ENCODE data around the gene SIRT1. TPM values are rescaled to one million over a fixed set of nuclear protein-coding genes. Genes with fewer than 3 reads are reported as not detected.

SIRT1 gene
- total and polyA plus RNA-seq, 9 of the 15 experiments (the other 6 are each of a cell fraction or from before 2014, with no cell fraction given): 7.8 to 25.8 (median 19.1) TPM

- H3K27me3 ChIP-seq (ENCODE audit: control insufficient read depth in 2 of 2, insufficient read depth in 2 of 2, low read length in 2 of 2): no peaks in the 10 kb centered on the region
- peaks cover 41% of the 10 kb centered on the region for H3K36me3 ChIP-seq (ENCODE audit: control insufficient read depth, insufficient read depth, low read length)
- H3K27ac ChIP-seq (ENCODE audit: extremely low read depth, low read depth, low read length): no peak overlapping the region
- DNase-seq (ENCODE audit: extremely low read depth in 1 of 4, low spot score in 3 of 4) (no peak), FAIRE-seq (no peak), ATAC-seq (no peak)
- in situ Hi-C loops (cut with MboI) (no loop called here), intact Hi-C loops (cut with micrococcal nuclease) (no loop called here)
- H3K4me3 ChIP-seq: no peak overlapping the region
- no peaks in the 10 kb centered on the region for H3K9me3 ChIP-seq (replicated peaks; ENCODE audit: control insufficient read depth, insufficient read depth, low read depth, low read length)
- no peak overlapping the region for H3K9ac ChIP-seq (ENCODE audit: insufficient read depth in 1 of 2, low read depth in 2 of 2, low read length in 2 of 2)
- ChIA-PET CTCF (ENCODE audit: low intra/inter-chr PET ratio) (no interaction called here), POLR2A (no interaction called here)
- no peak for TF ChIP-seq XRCC3 (IDR thresholded peaks at IDR 0.05)
- no peak for TF ChIP-seq USF1 (CRISPR knock-in tag; IDR thresholded peaks at IDR 0.05)
- no peak for TF ChIP-seq ZNF175 (CRISPR knock-in tag; IDR thresholded peaks at IDR 0.05; ENCODE audit: low read depth)
- TF ChIP-seq RB1 (IDR thresholded peaks at IDR 0.05; ENCODE audit: low read depth): no peak
- TF ChIP-seq THAP12 (CRISPR knock-in tag; IDR thresholded peaks at IDR 0.05): no peak
- H2AFZ ChIP-seq (ENCODE audit: low read depth, low read length): no peak overlapping the region
- no TSS peak for BruUV-seq (replicated peaks)
- no peaks in the 10 kb centered on the region for H4K20me1 ChIP-seq (replicated peaks; ENCODE audit: control insufficient read depth, insufficient read depth, low read length)
- H3K4me2 ChIP-seq (ENCODE audit: insufficient read depth, low read length): no peak overlapping the region
- no peaks in the 10 kb centered on the region for H3K9me1 ChIP-seq (ENCODE audit: control insufficient read depth, insufficient read depth, low read length)
- H3K4me1 ChIP-seq (replicated peaks in 1 of 2; ENCODE audit: control insufficient read depth in 2 of 2, insufficient read depth in 2 of 2, low read length in 2 of 2): no peaks in the 10 kb centered on the region
- 68% methylated on average over 1 of the region's 1 CpG for WGBS (ENCODE audit: insufficient coverage, low coverage, missing lambda C conversion rate)
- no peaks in the 10 kb centered on the region for H3K79me2 ChIP-seq (ENCODE audit: control insufficient read depth, insufficient read depth, low read length)
Measured at GRCh38 chr10:67921065-67921464, 36.6 kb downstream of the SIRT1 start.

Data from K562 (cell line).